ENCODE data around the gene RNF114.
A peak's percentile ranks its signal among the peaks of the same experiment; 100 is the strongest.

The RNF114 gene

GRCh38 chr20:49904440-49905214 is 31.6 kb upstream of the RNF114 start:
- DNase-seq = no peak

- no peak for DNase-seq
Measured at GRCh38 chr20:49905415-49906091, 30.6 kb upstream of the RNF114 start.

GRCh38 chr20:49906101-49906604 is 30.0 kb upstream of the RNF114 start:
- DNase-seq = no peak

GRCh38 chr20:49906615-49907154 is 29.5 kb upstream of the RNF114 start:
- DNase-seq = no peak

- DNase-seq = no peak
Measured at GRCh38 chr20:49907405-49908257, 28.6 kb upstream of the RNF114 start.

- no peak for DNase-seq
Measured at GRCh38 chr20:49908258-49908565, 28.0 kb upstream of the RNF114 start.

- no peak for DNase-seq
Measured at GRCh38 chr20:49909499-49910339, 26.5 kb upstream of the RNF114 start.

GRCh38 chr20:49910340-49910706 is 25.9 kb upstream of the RNF114 start:
- no peak for DNase-seq

GRCh38 chr20:49913399-49914047 is 22.7 kb upstream of the RNF114 start:
- no peak for DNase-seq

- DNase-seq = peak; percentile 66
Measured at GRCh38 chr20:49914310-49915117, 21.7 kb upstream of the RNF114 start.

- DNase-seq = no peak
Measured at GRCh38 chr20:49915118-49915379, 21.1 kb upstream of the RNF114 start.

GRCh38 chr20:49915380-49916145 is 20.6 kb upstream of the RNF114 start, which contains the start of gene SPATA2:
Gene SPATA2 (minus strand): TSS chr20:49915529. CDS start chr20:49908490, 7,039 bp downstream.
- peak; percentile 97 for DNase-seq

GRCh38 chr20:49916146-49917002 is 19.8 kb upstream of the RNF114 start:
- DNase-seq = peak; percentile 87

GRCh38 chr20:49918446-49918845 is 17.8 kb upstream of the RNF114 start:
- DNase-seq = no peak

GRCh38 chr20:49919009-49919408 is 17.2 kb upstream of the RNF114 start:
- no peak for DNase-seq

- no peak for DNase-seq
Measured at GRCh38 chr20:49919461-49919860, 16.7 kb upstream of the RNF114 start.

GRCh38 chr20:49924247-49924646 is 11.9 kb upstream of the RNF114 start:
- DNase-seq = no peak

- DNase-seq = no peak
Measured at GRCh38 chr20:49925901-49926454, 10.2 kb upstream of the RNF114 start.

Measured in islet precursor cell (in vitro differentiated cells).